ENCODE data around the gene EDAR.

Gene EDAR

GRCh38 chr2:109001201-109001600 lies 12.2 kb upstream of the EDAR start:
- no peak for DNase-seq (ENCODE audit: low spot score)

GRCh38 chr2:109000738-109001137 lies 11.7 kb upstream of the EDAR start:
- DNase-seq (ENCODE audit: low spot score) = no peak

DNA sequence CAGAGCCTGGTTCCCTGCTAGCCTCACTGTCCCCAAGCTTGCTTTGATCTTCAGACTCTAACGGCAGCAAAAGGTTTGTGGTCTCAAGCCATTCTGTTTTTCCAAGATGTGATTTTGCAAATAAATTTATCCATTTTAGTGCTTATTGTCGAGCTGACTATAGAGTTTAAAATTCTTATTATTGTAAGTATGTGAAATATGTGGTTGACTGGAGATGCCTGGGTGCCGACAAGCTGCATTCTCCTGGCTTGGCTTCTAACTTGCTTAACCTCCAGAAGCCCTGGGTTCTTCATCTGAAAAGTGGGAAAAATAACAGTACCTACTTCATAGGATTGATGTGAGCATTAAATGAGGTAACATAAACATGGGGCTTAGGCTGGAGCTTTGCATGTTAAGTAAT lies 9.9 kb upstream of the EDAR start:
- no peak for DNase-seq (ENCODE audit: low spot score)

DNA sequence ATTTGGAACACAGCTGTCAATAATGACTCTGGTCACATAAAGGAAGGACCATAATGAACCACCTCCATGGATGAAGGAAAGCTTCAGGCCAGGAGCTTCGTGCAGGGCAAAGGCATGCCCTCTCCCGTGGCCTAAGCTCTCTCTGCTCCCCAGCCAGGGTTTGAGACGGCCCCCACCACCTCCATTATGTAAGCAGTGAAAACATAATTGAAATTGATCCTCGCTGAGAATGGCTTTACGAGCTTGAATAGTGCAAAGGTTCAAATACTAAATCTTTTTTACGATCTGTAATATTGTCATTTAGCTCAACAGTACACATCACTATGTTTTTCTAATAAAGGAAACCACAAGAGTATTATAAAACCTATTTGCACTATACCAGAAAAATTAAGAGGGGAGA lies 5.2 kb upstream of the EDAR start:
- DNase-seq (ENCODE audit: low spot score) = no peak

DNA sequence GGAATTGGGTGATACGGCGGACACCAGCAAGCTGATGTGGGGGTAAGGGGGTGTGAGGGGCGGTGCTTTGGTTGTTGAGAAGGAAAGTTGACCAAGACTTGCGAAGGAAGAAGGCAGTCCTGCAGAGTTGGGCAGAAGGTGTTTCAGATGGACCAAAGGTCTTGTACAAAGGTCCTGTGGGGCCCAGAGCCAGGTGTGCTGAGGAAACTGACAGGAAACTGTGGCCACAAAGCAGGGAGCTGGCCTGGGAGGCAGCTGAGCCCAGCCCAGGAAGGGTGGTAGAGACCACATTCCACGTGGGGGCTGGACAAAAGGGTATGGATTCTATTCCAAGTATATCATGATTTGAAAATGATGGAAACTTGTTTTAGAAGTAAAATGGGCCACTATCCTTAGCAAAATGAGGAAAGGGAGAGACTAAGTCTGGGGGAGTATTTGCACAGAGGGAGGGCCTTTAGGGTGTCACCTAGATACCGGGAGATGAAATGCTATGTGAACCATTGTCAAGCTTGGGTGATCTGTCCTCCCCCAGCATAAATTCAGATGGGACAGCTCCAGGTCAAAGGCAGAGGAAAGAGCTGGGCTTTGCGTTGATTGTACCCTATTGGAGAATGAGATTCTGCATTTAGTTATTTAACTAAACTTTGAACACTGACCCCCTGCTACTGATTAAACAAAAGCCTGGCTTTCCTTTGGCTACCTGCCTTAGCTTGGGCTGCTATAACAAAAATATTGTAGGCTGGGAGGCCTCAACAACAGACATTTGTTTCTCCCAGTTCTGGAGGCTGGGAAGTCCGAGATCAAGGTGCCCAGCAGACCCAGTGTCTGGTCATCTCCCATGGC lies 4.3 kb upstream of the EDAR start:
- no peak for DNase-seq (ENCODE audit: low spot score)

- DNase-seq (ENCODE audit: low spot score) = no peak
Observed at GRCh38 chr2:108988076-108988795, 784 bp downstream of the EDAR start.

GRCh38 chr2:108986916-108987510 lies 2.0 kb downstream of the EDAR start:
- no peak for DNase-seq (ENCODE audit: low spot score)

DNA sequence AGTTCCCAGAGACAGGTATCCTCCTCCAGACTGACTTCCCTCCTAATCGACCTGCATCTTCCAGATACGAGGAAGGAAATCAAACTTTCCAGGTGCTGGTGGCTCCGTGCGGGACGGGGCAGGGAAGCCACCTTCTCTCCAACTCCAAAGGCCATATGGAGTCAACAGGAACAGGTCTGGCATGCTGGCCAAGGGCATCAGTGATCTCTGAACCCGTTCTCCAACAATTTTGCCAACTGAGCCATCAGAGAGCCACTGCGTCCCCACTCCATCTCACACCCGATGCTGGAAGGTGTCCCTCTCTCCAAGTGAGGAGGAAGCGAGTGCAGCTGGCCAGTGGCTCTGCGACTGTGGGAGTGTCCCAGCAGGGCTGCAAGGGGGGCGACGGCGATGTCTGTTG lies 5.4 kb downstream of the EDAR start:
- no peak for DNase-seq (ENCODE audit: low spot score)

GRCh38 chr2:108983061-108983460 lies 6.0 kb downstream of the EDAR start:
- DNase-seq (ENCODE audit: low spot score) = no peak

- no peak for DNase-seq (ENCODE audit: low spot score)
Observed at GRCh38 chr2:108982259-108982679, 6.8 kb downstream of the EDAR start.

- DNase-seq (ENCODE audit: low spot score) = no peak
Observed at GRCh38 chr2:108981846-108982245, 7.2 kb downstream of the EDAR start.

- DNase-seq (ENCODE audit: low spot score) = no peak
Observed at GRCh38 chr2:108980076-108980475, 8.9 kb downstream of the EDAR start.

- DNase-seq (ENCODE audit: low spot score) = no peak
Observed at GRCh38 chr2:108979461-108979860, 9.6 kb downstream of the EDAR start.

DNA sequence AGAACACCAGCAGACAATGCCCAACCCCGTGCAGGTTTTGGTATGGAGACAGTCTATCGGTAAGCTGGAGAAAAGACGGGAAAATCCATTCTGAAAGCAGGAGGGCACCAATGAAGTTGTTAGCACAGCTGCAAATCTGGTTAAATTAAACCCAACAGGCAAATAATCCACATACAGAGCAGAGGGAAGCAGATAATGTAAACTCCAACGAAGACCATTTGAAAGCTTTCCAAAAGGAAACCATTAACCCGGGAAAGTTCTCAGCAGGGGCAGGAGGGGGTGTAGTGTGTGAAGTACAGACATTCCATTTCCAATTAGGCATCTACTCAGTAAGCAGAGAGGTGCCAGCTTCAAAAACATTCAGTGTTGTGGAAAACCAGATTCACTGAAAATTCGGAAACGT lies 10.3 kb downstream of the EDAR start:
- no peak for DNase-seq (ENCODE audit: low spot score)

GRCh38 chr2:108975613-108976435 lies 13.2 kb downstream of the EDAR start:
- no peak for DNase-seq (ENCODE audit: low spot score)

GRCh38 chr2:108974674-108975073 lies 14.3 kb downstream of the EDAR start:
- no peak for DNase-seq (ENCODE audit: low spot score)

- DNase-seq (ENCODE audit: low spot score) = no peak
Observed at GRCh38 chr2:108972663-108973062, 16.4 kb downstream of the EDAR start.

GRCh38 chr2:108971661-108972566 lies 17.1 kb downstream of the EDAR start:
- no peak for DNase-seq (ENCODE audit: low spot score)

- no peak for DNase-seq (ENCODE audit: low spot score)
Observed at GRCh38 chr2:108970369-108970768, 18.7 kb downstream of the EDAR start.

DNA sequence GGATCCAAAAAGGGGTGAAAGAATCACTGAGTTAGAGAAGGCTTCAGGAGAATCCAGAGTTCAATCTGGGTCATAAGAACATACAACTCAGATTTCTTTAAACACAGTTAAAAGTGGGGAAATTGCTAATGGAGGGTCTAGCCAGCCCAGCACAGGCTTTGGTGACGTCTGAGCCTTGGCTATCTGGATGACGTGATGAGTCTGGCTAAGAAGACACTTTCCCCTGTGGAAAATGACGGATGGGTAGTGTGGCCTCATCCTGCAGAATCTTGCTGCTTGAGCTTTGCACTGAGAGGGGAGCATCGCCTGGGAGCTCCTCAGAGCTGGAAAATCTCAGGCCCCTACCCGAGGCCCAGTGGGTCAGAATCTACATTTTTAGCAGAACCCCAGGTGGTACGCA lies 19.2 kb downstream of the EDAR start:
- no peak for DNase-seq (ENCODE audit: low spot score)

GRCh38 chr2:108968619-108969018 lies 20.4 kb downstream of the EDAR start:
- no peak for DNase-seq (ENCODE audit: low spot score)

Data from RKO (cell line).